HG03097 (cell line): ENCODE measurements around the gene MGAT3.
A peak's percentile ranks its signal among the peaks of the same experiment; 100 is the strongest.

Source experiments
- ATAC-seq: cut with Tn5 transposase; IDR thresholded peaks from one replicate; pipeline ENCODE4 v1.9.1; 2021; ENCODE audit not compliant: unreplicated experiment, low FRiP score

Gene MGAT3

DNA sequence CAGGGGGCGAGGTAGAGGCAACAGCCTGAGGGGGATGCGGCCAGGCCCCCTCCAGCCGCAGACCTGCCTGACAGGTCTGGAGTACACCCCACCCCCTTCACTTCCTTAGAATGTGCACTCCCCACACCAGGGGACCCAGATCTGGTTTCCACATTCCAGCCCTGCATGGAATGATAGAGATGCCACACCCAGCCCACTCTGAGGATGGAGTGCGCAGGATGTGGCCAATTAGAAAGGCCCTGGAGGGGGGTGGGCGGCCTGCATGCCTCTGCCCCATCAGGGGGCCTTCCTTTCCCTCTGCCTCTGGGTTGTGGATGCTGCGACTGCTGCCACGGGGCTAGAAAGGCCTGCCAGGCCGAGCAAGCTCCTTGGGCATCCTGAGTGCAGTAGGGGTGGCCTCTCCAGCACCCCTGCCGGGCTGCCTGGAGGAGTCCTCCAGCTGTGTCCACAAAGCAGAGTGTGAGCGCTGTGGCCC is 28.2 kb upstream of the MGAT3 start:
- ATAC-seq, result no peak

DNA sequence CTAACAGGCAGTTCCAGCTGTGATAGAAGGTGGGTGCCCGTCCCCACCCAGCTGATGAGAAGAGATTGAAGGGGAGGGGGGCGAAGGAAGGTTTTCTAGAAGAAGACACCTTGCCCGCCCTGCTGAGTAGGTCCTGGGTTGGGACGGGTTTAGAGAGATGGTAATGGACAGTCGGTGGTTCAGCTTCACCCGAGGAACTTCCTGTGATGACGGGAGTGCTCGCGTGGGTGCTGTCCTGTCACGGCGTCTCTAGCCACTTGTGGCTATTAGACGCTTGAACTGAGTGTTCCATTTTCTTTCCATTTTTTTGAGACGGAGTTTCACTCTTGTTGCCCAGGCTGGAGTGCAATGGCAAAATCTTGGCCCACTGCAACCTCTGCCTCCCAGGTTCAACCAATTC is 27.6 kb upstream of the MGAT3 start:
- no peak for ATAC-seq

DNA sequence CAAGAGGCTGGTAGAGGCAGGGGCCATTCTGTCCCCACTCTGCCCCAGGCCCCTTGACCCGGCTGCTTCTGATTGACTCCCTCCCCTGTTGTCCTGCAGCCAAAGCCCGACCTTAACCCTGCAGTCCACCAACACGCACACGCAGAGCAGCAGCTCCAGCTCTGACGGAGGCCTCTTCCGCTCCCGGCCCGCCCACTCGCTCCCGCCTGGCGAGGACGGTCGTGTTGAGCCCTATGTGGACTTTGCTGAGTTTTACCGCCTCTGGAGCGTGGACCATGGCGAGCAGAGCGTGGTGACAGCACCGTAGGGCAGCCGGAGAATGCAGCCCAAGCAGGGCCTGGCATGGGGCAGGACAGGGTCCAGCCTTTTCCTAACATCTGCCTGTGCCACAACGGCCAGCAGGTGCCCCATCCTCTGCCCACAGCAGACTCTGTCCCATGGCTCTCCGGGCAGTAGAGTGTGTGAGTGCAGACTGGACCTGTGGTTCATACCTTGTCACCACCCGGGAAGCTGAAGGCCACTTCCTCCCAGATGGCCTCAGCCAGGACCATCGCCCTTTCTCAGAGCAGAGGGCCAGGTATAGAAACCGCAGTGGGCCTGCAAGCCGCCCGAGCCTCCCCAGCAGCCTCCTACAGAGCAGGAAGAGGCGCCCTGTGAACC is 26.8 kb upstream of the MGAT3 start:
- ATAC-seq, result no peak

DNA sequence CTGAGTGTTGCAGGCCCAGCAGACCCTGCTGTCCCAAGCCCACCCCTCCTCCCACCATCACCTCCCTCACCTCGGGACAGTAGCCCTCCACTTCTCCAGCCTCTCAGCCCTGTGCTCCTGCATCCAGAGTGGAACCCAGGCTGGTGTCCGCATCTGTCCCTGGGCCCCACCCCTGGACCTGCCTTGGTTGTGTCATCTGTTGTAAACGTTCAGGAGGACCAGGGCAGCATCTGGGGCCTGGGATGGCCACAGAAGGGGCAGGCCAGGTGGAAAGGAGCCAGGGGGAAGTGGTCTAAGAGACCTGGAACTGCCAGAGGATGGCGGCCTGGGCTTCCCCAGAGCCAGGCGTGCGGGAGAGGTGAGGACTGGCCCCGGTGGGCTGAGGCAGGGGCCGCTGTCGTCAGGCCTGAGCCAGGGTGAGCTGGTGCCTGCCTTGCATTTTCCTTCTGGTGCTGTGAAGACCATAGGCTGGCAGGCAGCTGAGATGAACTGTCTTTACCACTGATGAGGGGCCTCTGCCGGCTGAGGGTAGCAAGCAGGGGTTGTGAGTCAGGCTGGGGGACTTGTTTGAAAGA is 26.1 kb upstream of the MGAT3 start:
- ATAC-seq, result no peak

DNA sequence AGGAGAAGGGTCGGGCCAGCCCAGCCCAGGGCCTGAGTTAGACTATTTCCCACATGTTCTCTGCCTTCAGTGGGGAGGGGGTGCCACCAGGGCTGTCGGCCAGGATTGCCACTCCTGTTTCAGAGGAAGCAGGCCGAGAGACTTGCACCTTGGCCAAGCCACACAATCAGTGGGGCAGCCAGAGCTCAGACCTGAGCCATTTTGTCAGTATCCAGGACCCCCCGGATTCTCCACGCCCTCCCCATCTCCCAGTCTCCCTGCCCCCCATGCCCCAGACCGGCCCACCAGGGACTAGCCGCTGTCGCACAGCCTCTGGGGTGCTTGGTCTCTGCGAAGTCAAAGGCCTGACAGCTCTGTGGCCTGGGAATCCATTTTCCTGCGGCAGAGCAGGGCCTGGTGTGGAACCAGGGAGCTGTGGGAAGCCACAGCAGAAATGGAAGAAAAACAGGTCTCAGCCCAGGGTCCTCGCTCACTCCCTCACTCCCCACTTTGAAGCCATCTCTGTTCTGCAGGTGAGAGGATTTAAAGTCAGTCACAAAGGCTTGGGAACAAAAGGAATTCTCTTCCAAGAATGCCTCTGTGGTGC is 25.5 kb upstream of the MGAT3 start:
- ATAC-seq, result no peak

DNA sequence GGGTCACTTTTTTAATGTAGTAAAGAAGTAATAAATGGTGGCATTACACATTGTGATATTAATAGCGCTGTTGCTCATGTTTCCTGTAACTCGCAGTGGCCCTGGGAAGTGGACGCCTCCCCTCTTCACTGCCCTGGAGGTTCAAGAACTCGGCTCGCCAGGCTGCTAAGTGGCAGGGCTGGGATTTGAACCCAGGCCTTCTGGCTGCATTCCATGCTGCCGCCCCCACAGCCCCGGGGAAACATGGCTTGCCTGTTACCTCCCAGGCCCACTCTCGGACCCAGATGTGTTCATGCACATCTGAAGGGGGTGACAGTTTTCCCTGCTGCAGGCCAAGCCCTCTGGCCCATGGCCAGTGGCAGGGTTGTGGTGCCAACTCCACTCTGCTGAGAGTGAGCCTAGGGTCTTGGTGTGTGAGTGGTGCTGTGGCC is 25.0 kb upstream of the MGAT3 start:
- ATAC-seq, result no peak

DNA sequence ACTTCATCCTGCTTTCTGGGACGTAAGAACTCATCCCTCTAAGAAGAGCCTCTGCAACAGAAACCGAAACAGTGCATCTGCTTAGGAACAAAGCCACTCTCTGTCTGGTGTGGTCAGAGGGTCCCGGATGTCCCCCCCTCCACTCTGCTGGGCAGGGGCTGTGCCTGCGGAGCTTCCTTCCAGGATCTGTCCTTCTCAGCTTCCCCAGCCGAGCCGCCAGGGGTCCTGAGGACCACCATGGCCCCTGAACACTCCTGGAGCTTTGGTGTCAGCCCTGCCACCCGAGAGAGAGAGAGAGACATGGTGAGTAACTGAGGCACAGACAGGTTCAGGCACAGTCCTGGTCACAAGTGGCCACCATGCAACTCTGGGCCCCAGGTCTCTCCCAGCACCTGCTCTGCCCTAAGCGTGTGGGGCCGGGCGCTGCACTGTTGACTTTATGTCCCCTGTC is 24.4 kb upstream of the MGAT3 start:
- ATAC-seq, result no peak

DNA sequence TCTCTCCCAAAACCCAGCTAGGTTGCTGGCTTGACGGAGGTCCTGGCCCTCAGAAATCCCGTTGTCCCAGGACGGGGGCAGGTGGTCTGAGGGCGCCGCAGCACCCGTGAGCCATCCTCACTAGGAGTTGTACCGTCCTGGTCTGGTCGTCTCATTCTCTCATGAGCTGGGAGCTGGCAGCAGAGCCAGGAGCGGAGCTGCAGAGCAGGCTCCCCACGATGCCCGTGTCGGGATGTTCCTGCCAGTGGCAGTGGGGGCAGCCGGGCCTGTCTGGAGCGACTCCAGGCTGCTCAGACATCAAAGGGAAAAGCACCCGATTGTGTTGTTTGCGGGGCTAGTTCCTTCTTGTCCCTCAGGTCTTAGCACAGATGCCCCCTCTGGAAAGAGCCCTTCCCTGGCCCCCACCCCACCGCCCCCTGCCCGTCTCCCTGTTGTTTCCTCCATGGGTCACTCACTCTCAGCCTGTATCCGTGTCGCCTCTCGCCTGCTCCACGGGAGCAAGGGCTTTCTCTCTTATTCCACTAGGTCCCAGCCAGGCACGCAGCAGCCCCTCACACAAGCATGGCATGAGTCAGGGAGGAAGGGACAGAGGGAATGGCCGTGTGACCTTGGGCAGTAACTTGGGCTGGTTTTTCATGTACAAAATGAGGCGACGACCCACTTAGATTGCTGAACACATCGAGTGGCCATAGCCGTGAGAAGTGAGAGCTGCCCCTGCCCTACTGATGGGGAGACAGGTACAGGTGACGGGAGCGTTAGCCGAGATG is 23.2 kb upstream of the MGAT3 start:
- no peak for ATAC-seq

DNA sequence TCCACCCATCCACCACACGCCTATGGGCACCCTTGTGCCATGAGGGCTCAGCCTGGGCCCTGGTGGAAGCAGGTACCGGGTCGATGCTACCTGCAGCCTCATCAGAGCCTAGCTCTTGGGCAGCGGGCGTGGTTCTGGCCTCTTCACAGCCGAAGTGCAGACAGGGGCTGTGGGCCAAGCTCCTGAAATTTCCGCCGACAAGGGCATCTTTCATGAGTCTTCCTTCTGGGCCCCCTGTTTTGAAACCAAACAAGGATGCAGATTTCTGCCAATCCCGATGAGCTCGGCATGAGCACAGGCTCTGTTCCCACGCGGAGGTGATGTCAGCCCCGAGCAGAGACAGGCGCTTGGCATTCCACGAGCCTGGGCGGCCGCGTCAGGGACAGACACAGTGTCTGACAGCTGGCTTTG is 22.6 kb upstream of the MGAT3 start:
- no peak for ATAC-seq

DNA sequence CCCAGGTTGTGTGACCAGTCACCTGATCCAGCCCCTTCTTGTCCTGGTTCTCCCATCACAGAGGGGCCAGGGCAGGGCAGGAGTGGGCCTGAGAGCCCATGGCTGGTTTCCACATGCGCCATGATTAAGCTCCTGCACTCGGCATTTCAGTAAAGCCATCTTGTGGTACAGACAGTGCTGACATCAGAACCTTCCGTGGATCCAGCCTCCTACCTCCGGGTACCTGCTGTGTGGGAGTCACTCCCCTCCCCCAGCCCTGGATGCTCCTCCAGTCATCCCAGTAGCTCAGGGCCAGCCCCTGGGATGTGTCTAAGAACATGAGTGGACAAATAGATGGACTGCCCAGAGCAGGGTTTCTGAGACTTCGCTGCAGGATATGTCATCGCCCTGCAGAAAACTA is 22.1 kb upstream of the MGAT3 start:
- ATAC-seq, result no peak

DNA sequence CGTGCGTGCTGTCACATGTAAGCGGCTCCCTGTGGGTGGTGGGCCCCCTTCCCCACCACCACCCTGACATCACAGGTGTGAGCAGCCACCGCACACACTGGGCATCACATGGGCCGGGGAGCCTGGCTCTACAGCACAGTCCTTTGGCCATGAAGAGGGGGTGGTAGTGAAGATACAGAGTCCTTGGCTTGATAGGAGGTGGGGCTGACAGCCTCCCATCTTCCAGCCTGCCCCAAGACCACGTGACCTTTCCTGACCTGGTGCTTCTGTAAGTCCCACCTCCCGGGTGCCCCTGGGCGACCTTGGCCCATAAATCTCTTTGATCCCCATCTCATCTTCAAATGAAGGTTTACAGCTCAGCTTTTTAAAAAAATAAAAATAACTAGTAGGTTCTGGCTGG is 21.2 kb upstream of the MGAT3 start:
- ATAC-seq, result no peak

DNA sequence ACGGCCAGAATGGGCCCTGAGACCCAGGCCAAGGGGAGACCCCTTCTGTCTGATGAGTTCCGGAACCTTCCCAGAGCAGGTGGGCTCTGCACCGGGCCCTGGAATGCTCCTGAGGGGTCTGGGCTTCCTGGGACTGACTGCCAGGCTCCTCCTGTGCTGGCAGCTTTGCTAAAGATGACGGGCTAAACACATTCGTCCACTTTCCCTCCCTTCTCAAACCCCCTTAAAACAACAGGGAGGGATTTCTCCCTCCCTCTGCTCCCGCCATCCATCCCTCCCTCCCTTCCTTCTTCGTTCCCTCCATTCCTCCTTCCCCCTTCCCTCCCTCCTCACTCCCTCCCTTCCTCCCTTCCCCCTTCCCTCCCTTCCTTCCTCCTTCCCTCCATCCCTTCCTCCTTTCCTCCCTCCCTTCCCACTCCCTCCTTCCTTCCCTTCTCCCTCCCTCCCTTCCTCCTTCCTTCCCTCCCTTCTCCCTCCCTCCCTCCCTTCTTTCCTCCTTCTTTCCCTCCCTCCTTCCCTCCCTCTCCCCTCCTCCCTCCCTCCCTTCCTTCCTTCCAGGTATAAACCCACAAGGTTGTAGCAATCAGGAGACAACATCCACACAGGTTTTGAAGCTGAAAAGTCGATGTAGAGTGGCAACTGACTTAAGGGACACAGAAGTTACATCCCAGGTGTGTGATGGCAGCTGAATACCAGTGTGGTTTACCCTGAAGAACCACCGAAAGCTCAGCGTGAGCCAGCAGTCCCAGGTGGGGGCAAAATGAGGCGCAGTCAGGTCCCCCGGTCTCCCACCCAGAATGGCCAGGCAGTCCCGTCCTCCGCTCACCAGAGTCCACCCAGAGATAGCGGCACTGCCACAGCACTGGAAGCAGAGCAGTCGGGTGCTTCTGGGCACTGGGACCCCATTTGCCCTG is 18.8 kb upstream of the MGAT3 start:
- ATAC-seq, result no peak

DNA sequence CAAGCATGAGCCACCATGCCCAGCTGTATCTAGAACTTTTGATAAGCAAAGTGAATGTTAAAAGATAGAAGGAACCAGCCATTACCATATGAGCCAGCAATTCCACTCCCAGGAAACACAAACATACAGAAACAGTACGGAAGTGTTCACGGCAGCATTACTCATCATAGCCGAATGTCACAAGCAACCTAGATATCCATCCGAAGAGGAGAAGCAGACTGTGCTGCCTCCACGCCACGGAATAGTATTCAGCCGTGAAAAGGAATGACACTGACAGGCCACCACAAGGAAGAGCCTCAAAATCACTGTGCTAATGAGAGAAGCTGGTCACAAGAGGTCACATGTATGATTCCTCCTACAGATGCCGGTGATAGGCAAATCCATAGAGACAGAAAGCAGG is 17.6 kb upstream of the MGAT3 start:
- no peak for ATAC-seq

DNA sequence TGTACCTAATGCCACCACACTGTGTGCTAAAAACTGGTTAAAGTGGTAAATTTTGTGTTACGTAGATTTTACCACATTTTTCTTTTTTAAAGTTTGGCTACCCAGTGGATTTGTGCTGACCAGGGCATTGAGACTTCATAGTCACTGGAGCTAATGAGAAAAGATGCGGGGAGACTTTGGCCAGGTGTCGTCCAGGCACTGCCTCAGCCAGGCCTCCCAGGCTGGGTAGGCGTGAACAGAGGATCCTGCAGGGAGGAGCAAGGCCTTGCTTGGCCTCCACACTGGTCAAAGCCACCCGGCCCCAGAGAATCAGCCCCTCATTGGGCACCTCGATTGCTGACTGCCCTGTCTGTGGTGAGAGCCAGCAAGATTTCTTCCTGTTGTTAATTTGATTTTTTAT is 13.4 kb upstream of the MGAT3 start:
- ATAC-seq, result no peak

DNA sequence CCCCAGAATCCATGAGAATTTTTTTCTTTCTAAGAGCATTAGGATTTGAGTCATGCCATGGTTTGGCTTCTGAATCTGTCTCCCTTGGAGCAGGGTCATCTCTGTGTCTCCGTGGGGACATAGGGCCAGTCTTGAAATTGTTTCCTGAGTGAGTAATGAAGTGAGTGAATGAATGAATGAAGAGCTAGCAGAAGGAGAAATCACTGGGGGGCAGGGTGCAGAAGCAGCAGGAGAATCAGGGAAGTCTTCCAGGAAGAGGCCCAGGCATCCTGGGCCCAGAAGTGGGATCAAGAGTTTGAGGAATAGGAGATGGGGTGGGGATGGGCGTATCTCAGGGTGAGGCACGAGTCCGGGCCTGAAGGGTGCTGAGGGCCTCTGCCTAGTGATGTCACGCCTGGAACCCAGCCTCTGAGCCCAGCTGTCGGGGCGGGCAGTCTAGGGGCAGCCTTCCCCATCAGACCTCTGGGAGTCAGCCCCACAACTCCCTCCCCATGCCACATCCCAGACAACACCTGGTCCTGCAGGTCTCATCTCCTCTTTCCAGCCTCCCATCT is 12.5 kb upstream of the MGAT3 start:
- no peak for ATAC-seq

DNA sequence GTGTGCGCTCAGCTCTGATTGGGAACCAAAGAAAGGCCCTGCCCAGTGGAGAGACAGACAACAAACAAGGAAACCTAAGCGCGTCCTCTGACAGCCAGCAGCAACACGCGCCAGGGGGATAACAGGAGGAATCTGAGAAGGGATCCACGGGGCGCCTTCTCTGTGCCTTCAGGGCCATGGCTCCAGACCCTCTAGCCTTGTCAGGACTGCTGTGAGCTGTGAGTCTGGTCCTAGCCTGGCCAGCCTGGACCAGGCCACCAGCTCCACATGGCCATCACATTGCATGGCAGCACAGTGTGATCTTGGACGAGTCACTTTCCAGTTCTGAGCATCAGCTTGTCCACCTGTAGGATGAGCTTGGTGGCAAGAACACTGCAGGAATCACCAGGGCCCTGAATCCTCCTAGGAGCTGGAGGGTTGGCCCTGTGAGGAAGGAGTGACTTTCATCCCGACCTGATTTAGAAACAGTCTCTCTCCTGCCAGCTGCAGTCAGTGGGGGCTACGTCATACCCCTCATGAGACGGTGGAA is 11.8 kb upstream of the MGAT3 start:
- no peak for ATAC-seq

DNA sequence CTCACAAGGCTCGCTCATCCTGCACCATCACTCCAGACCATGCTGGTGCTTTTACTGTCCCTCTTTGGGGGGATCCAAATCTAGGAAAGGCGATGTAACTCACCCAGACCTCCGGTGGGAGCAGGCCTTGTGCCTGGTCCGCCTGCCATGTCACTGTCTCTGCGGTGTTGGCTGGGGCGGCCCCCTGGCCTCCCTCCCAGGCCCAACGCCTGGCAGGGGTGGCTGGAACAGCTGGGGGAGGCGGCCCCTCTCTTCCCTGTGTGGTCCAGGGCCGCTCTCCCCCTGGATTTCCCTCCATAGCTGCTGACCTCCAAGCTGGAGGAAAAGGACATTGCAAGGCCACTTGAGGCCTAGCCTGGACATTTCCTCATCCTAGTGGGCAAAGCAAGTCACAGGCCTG is 11.1 kb upstream of the MGAT3 start:
- ATAC-seq, result no peak

DNA sequence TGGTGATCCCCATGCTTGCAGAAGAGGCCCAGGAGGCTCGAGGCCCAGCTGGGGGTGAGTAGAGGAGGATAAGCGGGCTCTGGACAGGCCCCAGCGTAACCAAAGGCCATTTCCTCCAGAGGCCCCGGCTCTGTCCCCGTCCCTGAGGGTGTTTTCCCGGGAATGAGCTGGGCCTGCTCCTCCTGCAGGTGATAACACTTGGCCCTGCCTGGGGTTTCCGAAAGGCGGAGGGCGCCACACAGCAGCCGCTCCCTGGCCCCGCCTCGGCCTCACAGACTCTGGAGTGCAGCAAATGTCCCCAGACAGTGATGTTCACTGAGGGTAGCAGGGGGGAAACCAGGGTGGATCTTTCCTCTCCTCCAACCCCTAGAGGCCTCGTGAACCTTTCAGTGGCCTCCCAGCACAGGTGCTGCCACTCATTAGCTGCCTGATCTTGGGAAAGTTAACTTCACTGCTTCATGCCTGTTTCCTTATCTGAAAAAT is 10.5 kb upstream of the MGAT3 start:
- peak; percentile 13 for ATAC-seq

DNA sequence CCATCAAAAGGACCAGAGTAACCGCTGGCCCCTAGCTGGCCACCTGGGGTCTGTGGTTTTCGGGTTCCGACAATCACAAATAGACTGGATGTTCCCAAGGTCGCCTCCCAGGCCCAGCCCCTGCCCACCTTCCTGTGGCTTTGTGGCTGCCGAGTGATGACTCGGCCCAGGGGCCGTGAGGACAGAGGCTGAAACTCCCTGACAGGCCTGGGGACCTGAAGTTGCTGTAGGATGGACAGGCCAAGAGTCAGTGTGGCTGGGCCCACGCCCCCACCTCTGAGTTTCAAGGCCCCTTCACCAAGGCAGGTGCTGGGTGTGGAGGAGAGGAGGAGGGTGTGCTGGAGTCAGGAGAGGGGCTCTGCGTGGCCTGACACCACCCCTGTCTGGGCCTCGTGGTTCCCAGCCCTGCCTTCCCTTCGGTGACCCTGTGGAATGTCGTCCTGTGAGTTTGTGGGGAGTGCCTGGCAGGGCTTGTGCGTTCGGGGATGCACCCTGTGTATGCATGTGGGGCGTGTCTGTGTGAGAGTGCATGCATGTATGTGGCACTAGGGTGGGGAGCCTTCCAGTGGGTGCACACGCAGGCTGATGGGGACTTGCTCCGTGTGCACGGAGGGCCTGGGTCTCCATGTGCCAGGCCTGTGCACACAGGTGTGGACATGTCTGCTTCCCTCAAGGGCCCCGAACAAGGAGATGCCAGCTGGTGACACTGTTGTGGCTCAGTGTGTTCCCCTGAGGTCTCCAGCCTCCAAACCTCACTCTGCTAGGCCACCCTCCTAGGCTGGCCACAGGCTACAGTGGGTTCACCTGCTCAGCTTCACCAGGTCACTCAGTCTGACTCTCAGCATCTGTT is 8.4 kb upstream of the MGAT3 start:
- ATAC-seq, result no peak
